Transverse colon (tissue), 4 donors: Measurements from ENCODE around the gene SHISAL1. TPM values are rescaled to one million over a fixed set of nuclear protein-coding genes. Genes with fewer than 3 reads are reported as not detected.

Experiments
- DNase-seq: peaks from one replicate; pipeline ENCODE4 v3.0.0-alpha.2; 2019
- H3K27ac ChIP-seq, 4 donors: fragments of 200-600 bp; sonication (generic); 2 replicates each; pipeline ENCODE4 v1.5.1; 2016 to 2018; ENCODE audit warnings: inconsistent platforms in 4 of 4
- H3K27me3 ChIP-seq: fragments of 200-600 bp; sonication (generic); 2 replicates; pipeline ENCODE4 v1.5.1; 2017; ENCODE audit warnings: inconsistent platforms
- H3K36me3 ChIP-seq, 4 donors: fragments of 200-600 bp; sonication (generic); 2 replicates each; pipeline ENCODE4 v1.5.1; 2017 to 2019; ENCODE audit warnings: inconsistent platforms in 4 of 4
- H3K4me1 ChIP-seq, 4 donors: fragments of 200-600 bp; sonication (generic); 2 replicates each; pipeline ENCODE4 v1.5.1; 2017 to 2020; ENCODE audit warnings: inconsistent platforms in 4 of 4
- H3K4me3 ChIP-seq, 4 donors: fragments of 200-600 bp; sonication (generic); 1 replicate in 1 of 4; 2 replicates in 3 of 4; pipeline versions ENCODE4 v1.5.1 to v1.6.1; 2017 to 2019; ENCODE audit warnings: inconsistent platforms in 4 of 4
- H3K9me3 ChIP-seq, 2 donors: fragments of 200-600 bp; sonication (generic); 2 replicates each; pipeline ENCODE4 v1.5.1; 2017 to 2019; ENCODE audit warnings: inconsistent platforms in 2 of 2
- EP300 ChIP-seq: sonication (generic); formaldehyde crosslinking; IDR thresholded peaks from one replicate; pipeline ENCODE4 v1.6.1; 2017; ENCODE audit warnings: antibody characterized with exemption, low read depth
- POLR2A ChIP-seq: fragments of 450-650 bp; IDR thresholded peaks from one replicate; pipeline ENCODE4 v1.6.1; 2016; ENCODE audit warnings: antibody characterized with exemption, mild to moderate bottlenecking, moderate library complexity
- POLR2AphosphoS5 ChIP-seq, 3 donors: sonication (generic); formaldehyde crosslinking; IDR thresholded peaks; one replicate each; pipeline ENCODE4 v1.6.1; 2016; ENCODE audit warnings: antibody characterized with exemption in 3 of 3
- WGBS, 2 donors: methylation state at CpG; one replicate each; pipeline ENCODE4 v1.1.5; 2018; ENCODE audit warnings: low coverage in 1 of 2; 5-methylcytosine and 5-hydroxymethylcytosine counted together
- in situ Hi-C, 4 donors: fragments of 200-750 bp; cut with MboI; loops; one replicate each; pipeline versions ENCODE4 v1.15.0 to v1.15.1; 2017; ENCODE audit warnings: low sequenced_read_pairs in 3 of 4, low pct_ligation_motif_present in 1 of 4, low pct_unique_long_range_greater_than_20kb in 1 of 4
- intact Hi-C: fragments of 100-400 bp; cut with DNase I; formaldehyde crosslinking; loops from one replicate; pipeline ENCODE4 v1.15.1; 2023; ENCODE audit warnings: low total_unique reads
- total RNA-seq, 4 donors: library from RNA; depleted of rRNA; stranded (reverse); fragments of >200 nt; gene quantifications; one replicate each; pipeline ENCODE4 v1.1.0, GENCODE V29; 2016
- TF ChIP-seq, protein P1 (sequence below), 5 experiments: fragments of 200-600 bp in 3 of 5; fragments of 450-650 bp in 2 of 5; sonication (generic) in 3 of 5; IDR thresholded peaks; 1 replicate in 2 of 5; 2 replicates in 3 of 5; pipeline ENCODE4 v1.5.1; 2016 to 2017; ENCODE audit warnings: antibody characterized with exemption in 5 of 5, inconsistent platforms in 3 of 5, mild to moderate bottlenecking in 2 of 5, moderate library complexity in 1 of 5

SHISAL1 gene
- total RNA-seq, 4 donors from 2014 or later, result 1.9 to 4.6 (median 3.2) TPM

- intact Hi-C loops (no loop called here), in situ Hi-C loops (no loop called here)
- no peaks in the 10 kb centered on the region for H3K27me3 ChIP-seq
- no peak overlapping the region for H3K4me3 ChIP-seq
- TF ChIP-seq EP300 (no peak), POLR2AphosphoS5 (IDR thresholded peaks at IDR 0.05) (no peak), POLR2A (no peak)
- TF ChIP-seq, protein P1, sequence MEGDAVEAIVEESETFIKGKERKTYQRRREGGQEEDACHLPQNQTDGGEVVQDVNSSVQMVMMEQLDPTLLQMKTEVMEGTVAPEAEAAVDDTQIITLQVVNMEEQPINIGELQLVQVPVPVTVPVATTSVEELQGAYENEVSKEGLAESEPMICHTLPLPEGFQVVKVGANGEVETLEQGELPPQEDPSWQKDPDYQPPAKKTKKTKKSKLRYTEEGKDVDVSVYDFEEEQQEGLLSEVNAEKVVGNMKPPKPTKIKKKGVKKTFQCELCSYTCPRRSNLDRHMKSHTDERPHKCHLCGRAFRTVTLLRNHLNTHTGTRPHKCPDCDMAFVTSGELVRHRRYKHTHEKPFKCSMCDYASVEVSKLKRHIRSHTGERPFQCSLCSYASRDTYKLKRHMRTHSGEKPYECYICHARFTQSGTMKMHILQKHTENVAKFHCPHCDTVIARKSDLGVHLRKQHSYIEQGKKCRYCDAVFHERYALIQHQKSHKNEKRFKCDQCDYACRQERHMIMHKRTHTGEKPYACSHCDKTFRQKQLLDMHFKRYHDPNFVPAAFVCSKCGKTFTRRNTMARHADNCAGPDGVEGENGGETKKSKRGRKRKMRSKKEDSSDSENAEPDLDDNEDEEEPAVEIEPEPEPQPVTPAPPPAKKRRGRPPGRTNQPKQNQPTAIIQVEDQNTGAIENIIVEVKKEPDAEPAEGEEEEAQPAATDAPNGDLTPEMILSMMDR (IDR thresholded peaks at IDR 0.05), result no peak
- DNase-seq, result no peak
- no peak overlapping the region for H3K27ac ChIP-seq
- 77 to 80% methylated on average over 4 to 17 of the region's 17 CpGs for WGBS, 2 donors
- H3K9me3 ChIP-seq, result no peaks in the 10 kb centered on the region
- H3K36me3 ChIP-seq, result no peaks in the 10 kb centered on the region
- H3K4me1 ChIP-seq, result peaks cover 0 to 1% (median 0%) of the 10 kb centered on the region in 4 donors
Measured at GRCh38 chr22:44317886-44318637, 5.3 kb upstream of the SHISAL1 start.

DNA sequence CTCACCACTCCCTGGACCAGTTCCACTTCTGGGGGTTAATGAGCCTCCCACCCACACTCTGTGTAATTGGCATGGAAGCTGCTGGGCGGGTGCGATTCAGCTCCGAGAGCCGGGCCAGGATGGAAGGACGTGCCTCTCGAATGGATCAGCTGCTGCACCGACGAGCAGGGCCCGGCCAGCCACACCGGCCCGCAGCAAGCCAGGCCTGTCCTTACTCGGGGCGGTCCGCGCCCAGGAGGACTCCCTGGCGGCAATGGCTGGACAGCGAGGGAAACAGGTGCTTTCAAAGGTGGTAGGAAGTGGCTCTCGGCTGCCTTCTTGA lies 4.3 kb upstream of the SHISAL1 start:
- H3K36me3 ChIP-seq, result no peaks in the 10 kb centered on the region
- no peaks in the 10 kb centered on the region for H3K9me3 ChIP-seq
- no peaks in the 10 kb centered on the region for H3K27me3 ChIP-seq
- WGBS, 2 donors, result 86 to 92% methylated on average over 16 to 18 of the region's 18 CpGs
- no peak overlapping the region for H3K4me3 ChIP-seq
- DNase-seq, result no peak
- TF ChIP-seq, protein P1 (IDR thresholded peaks at IDR 0.05), result no peak
- TF ChIP-seq POLR2AphosphoS5 (IDR thresholded peaks at IDR 0.05) (no peak), EP300 (no peak), POLR2A (no peak)
- in situ Hi-C loops (no loop called here), intact Hi-C loops (no loop called here)
- no peak overlapping the region for H3K27ac ChIP-seq
- H3K4me1 ChIP-seq, result peaks cover 0 to 3% (median 2%) of the 10 kb centered on the region in 4 donors

DNA sequence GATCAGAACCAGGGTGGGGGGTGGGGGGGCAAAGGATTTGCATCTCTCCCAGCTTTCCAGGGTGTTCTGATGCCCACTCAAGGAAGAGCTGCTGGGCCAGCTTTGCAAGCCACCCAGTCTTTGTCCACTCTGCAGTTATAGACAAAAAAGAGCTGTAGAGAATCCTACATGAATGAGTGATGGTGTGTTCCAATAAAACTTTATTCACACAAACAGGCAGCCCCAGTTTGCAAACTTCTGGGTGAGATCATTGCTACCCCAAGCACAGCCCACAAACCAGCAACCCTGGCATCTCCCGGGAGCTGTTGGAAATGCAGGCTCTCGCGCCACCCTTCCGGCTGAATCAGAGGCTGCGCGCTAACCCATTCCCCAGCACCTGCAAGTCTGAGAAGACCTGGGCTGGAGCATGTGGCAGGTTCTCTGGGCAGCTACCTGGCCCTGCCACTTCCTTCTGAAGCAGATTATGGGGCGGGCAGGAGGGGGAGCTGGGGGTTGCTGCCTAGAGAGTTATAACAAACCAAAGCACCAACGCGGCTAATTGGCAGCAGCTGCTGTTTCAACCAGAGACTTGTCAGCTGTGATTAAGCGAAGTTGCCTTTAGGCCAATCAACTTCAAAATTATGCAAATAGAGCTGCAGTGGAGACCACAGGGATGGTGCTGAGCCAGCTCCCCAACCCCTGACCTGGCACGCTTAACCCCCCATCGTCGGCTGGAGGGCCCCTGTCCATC lies 3.8 kb upstream of the SHISAL1 start:
- no peak for DNase-seq
- in situ Hi-C loops, result no loop called here
- WGBS, 2 donors, result 60 to 77% methylated on average over 1 to 13 of the region's 13 CpGs
- H3K4me1 ChIP-seq, result peaks cover 0 to 7% (median 3%) of the 10 kb centered on the region in 4 donors
- intact Hi-C loops, result no loop called here
- no peaks in the 10 kb centered on the region for H3K9me3 ChIP-seq
- H3K27ac ChIP-seq, result no peak overlapping the region
- TF ChIP-seq POLR2A (no peak), POLR2AphosphoS5 (IDR thresholded peaks at IDR 0.05) (no peak), EP300 (no peak)
- TF ChIP-seq, protein P1 (IDR thresholded peaks at IDR 0.05), result no peak
- no peaks in the 10 kb centered on the region for H3K27me3 ChIP-seq
- H3K36me3 ChIP-seq, result no peaks in the 10 kb centered on the region
- no peak overlapping the region for H3K4me3 ChIP-seq

GRCh38 chr22:44314425-44315067 lies 1.8 kb upstream of the SHISAL1 start:
- Histone ChIP-seq H3K27me3 (no peaks in the 10 kb centered on the region), H3K36me3 (no peaks in the 10 kb centered on the region), H3K4me1 (peaks cover 5 to 17% (median 11%) of the 10 kb centered on the region in 4 donors), H3K9me3 (no peaks in the 10 kb centered on the region), H3K27ac (peak overlapping the region in 3 of 4 donors; percentile 80 to 88 (median 81)), H3K4me3 (no peak overlapping the region)
- no peak for DNase-seq
- intact Hi-C loops, result no loop called here
- TF ChIP-seq POLR2A (no peak), EP300 (no peak), POLR2AphosphoS5 (IDR thresholded peaks at IDR 0.05) (no peak)
- TF ChIP-seq, protein P1 (IDR thresholded peaks at IDR 0.05), result no peak
- in situ Hi-C loops, result no loop called here
- WGBS, 2 donors, result 77% methylated on average over 17 of the region's 17 CpGs; no CpG with 5 or more reads in 1 of the 2 donors
